Neural crest cell (in vitro differentiated cells): ENCODE results near the gene MRRF. TPM values are rescaled to one million over a fixed set of nuclear protein-coding genes. Genes with fewer than 3 reads are reported as not detected.

ENCODE experiments used
- DNase-seq: peaks from one replicate; pipeline ENCODE4 v3.0.0; 2021; ENCODE audit warnings: low read depth, mixed read lengths, low spot score
- H3K27ac Mint-ChIP-seq: one replicate; pipeline ENCODE4 v1.8.0; 2021; ENCODE audit warnings: mild to moderate bottlenecking, mixed read lengths; ENCODE audit not compliant: unreplicated experiment
- H3K27me3 Mint-ChIP-seq: 2 replicates; pipeline ENCODE4 v1.8.0; 2021; ENCODE audit warnings: low read depth, mild to moderate bottlenecking, mixed read lengths
- H3K36me3 Mint-ChIP-seq: 2 replicates; pipeline ENCODE4 v1.8.0; 2021; ENCODE audit warnings: low read depth, mild to moderate bottlenecking, mixed read lengths
- H3K4me1 Mint-ChIP-seq: 2 replicates; pipeline ENCODE4 v1.8.0; 2021; ENCODE audit warnings: mixed read lengths
- H3K4me3 Mint-ChIP-seq: one replicate; pipeline ENCODE4 v1.8.0; 2021; ENCODE audit warnings: mild to moderate bottlenecking, mixed read lengths
- H3K9me3 Mint-ChIP-seq: 2 replicates; pipeline ENCODE4 v1.8.0; 2021; ENCODE audit warnings: mixed read lengths
- total RNA-seq: library from RNA; stranded (reverse); gene quantifications from 2 replicates; pipeline ENCODE4 v1.2.1, GENCODE V29; 2021
- TF ChIP-seq, protein P1 (sequence below): fragments of 200-600 bp; sonication (generic); conservative IDR thresholded peaks from 2 replicates; pipeline ENCODE4 v1.5.0; 2021; ENCODE audit warnings: antibody characterized with exemption, mild to moderate bottlenecking

Gene MRRF
- total RNA-seq, 1 donor from 2014 or later: 40.1 TPM

DNA sequence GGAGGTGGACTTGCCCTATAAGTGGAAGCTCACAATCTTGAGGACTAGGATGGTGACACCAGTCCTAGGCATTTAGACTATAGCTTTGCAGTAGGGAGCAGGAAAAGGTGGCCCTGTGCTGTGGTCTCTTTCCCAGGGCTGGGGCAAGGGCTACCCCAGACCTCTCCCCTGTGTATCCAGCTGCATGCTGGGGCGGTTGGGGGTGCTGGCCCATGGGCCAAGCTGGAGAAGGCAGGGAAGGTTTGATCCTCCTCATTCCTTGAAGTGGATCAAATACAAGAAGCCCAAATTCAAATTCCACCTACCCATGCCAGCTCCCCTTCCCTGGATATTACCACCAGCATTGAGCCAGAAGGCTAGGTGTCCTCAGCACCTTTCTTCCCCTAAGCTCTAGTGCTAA is 104.0 kb downstream of the MRRF start:
- Mint-ChIP-seq H3K27me3 (peaks cover 43% of the 10 kb centered on the region), H3K27ac (no peak overlapping the region), H3K4me3 (no peak overlapping the region), H3K9me3 (no peaks in the 10 kb centered on the region), H3K4me1 (no peaks in the 10 kb centered on the region), H3K36me3 (no peaks in the 10 kb centered on the region)
- TF ChIP-seq, protein P1, sequence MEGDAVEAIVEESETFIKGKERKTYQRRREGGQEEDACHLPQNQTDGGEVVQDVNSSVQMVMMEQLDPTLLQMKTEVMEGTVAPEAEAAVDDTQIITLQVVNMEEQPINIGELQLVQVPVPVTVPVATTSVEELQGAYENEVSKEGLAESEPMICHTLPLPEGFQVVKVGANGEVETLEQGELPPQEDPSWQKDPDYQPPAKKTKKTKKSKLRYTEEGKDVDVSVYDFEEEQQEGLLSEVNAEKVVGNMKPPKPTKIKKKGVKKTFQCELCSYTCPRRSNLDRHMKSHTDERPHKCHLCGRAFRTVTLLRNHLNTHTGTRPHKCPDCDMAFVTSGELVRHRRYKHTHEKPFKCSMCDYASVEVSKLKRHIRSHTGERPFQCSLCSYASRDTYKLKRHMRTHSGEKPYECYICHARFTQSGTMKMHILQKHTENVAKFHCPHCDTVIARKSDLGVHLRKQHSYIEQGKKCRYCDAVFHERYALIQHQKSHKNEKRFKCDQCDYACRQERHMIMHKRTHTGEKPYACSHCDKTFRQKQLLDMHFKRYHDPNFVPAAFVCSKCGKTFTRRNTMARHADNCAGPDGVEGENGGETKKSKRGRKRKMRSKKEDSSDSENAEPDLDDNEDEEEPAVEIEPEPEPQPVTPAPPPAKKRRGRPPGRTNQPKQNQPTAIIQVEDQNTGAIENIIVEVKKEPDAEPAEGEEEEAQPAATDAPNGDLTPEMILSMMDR: no peak
- no peak for DNase-seq

- H3K27me3 Mint-ChIP-seq: peaks cover 44% of the 10 kb centered on the region
- DNase-seq: no peak
- no peaks in the 10 kb centered on the region for H3K9me3 Mint-ChIP-seq
- TF ChIP-seq, protein P1: no peak
- H3K4me1 Mint-ChIP-seq: peaks cover 2% of the 10 kb centered on the region
- H3K4me3 Mint-ChIP-seq: no peak overlapping the region
- H3K27ac Mint-ChIP-seq: no peak overlapping the region
- no peaks in the 10 kb centered on the region for H3K36me3 Mint-ChIP-seq
Measured at GRCh38 chr9:122370303-122370702, 105.6 kb downstream of the MRRF start.

DNA sequence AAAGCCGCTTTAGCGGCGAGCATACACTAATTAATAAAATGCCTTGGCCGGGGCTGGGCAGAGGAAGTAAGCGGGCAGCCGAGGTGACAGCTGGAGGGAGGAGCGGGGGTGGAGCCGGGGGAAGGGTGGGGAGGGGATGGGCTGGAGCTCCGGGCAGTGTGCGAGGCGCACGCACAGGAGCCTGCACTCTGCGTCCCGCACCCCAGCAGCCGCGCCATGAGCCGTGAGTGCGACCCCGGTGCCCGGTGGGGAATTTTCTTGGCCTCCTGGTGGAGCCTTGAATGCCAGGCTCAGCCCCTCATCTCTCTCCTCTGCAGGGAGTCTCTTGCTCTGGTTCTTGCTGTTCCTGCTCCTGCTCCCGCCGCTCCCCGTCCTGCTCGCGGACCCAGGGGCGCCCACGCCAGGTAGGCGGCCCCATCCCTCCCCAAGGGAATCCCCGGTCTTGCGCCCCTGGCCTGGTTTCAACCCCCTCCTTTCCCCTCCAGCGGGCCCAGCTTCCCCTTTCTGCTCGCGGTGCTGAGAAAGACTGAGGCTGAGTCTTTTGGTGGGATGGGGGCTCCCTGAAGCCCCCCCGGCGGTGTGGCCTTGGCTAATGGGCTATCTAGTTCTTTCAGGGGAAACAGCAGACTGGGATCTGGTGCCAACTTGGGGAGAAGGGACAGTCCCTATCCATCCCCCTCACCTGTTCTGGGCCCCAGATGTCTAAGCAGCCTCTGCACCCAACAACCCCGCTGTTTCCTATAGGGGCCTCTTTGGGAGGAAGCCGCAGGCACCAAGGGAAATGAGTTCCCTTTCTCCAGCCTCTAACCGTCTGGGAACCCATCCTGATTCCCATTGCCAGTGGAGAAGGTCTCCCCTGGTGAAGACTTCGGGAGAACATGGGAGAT is 106.4 kb downstream of the MRRF start, which contains the start of gene PTGS1:
Gene PTGS1 (plus strand): TSS at position 156 of the 887 bp plus-strand sequence. CDS start 61 bp downstream, at position 217.
- peaks cover 44% of the 10 kb centered on the region for H3K27me3 Mint-ChIP-seq
- peak; percentile 21 for DNase-seq
- no peak within 1 kb of the TSS for H3K27ac Mint-ChIP-seq
- no peaks in the 10 kb centered on the region for H3K36me3 Mint-ChIP-seq
- no peaks in the 10 kb centered on the region for H3K9me3 Mint-ChIP-seq
- TF ChIP-seq, protein P1: no peak
- no peak within 1 kb of the TSS for H3K4me3 Mint-ChIP-seq
- peaks cover 10% of the 10 kb centered on the region for H3K4me1 Mint-ChIP-seq

GRCh38 chr9:122371846-122372245 is 107.2 kb downstream of the MRRF start:
- TF ChIP-seq, protein P1: no peak
- DNase-seq: no peak
- peaks cover 17% of the 10 kb centered on the region for H3K4me1 Mint-ChIP-seq
- peaks cover 44% of the 10 kb centered on the region for H3K27me3 Mint-ChIP-seq
- H3K9me3 Mint-ChIP-seq: no peaks in the 10 kb centered on the region
- no peak overlapping the region for H3K4me3 Mint-ChIP-seq
- H3K27ac Mint-ChIP-seq: no peak overlapping the region
- no peaks in the 10 kb centered on the region for H3K36me3 Mint-ChIP-seq

- H3K4me3 Mint-ChIP-seq: no peak overlapping the region
- no peaks in the 10 kb centered on the region for H3K36me3 Mint-ChIP-seq
- H3K27me3 Mint-ChIP-seq: peaks cover 44% of the 10 kb centered on the region
- H3K9me3 Mint-ChIP-seq: no peaks in the 10 kb centered on the region
- H3K27ac Mint-ChIP-seq: peak overlapping the region; percentile 22
- TF ChIP-seq, protein P1: no peak
- DNase-seq: no peak
- peaks cover 17% of the 10 kb centered on the region for H3K4me1 Mint-ChIP-seq
Measured at GRCh38 chr9:122372856-122373845, 108.5 kb downstream of the MRRF start.
